Measurements from ENCODE around the gene CAMTA1.

Gene CAMTA1

DNA sequence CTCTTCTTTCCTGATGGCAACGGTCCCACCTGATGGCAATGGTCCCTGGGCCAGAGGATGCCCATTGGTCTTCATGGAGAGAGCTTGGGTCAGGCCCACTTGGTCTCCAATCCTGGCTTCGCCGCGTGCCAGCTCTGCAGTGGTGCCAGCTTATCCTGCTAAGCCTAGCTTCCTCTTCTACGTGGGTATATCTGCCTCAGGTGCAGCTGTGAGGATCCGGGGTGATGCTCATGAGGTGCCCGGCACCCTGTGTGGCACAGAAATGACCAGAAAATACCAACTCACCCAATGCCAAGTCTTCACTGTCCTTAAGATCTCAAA is 437.4 kb downstream of the CAMTA1 start:
- DNase-seq, result no peak

DNA sequence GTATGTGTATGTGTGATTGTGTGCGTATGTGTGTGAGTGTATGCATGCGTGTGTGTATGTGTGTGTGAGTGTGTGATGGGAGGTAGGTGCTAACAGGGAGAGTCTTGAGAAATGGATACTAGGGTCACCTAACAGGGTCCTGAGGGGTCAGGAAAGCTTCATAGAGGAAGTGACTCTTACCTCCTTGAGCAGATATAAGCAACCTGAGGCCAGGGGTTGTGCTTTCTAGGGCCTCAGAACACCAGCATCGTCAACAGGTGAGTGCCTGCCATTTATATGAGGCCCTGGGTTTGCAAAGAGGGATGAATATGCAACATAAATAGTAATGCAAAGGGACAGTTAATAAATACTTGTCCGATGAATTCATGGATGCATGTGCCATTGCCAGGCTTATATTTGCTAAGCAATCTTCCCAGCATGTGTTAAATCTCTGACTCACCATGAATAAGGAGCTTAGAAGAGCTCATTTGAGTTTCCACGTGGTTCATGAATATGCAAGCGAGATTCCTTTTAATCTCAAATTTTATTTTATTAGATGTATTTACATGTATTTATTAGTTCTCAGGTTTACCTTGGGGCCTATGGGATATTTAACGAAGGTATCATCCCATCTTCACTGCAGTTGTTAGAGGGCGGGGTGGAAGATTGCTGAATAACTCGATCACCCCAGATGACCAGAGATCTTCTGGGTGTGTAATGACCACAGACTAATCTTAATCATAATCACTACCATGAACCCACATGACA is 438.3 kb downstream of the CAMTA1 start:
- no peak for DNase-seq

DNA sequence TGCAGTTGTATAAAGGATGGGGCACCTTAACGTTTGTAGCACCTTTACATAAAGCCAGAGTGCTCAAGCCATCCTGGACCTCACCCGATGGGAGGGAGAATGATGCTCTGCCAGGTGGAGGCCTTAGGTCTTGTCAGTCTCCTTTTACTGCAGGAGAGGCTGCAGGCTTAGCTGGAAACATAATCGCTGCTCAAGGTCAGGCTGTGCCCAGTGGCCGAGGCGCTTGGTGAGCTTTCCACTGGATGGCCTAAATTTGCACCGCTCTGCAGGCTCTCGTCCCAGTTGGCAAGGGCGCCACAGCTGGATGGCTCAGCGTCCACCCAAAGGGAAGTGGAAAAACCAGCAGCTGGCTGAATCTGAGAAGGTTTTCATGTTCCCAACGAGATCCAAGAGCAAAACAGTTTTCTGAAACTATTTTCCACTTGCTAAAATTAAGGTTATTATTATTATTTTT is 438.9 kb downstream of the CAMTA1 start:
- DNase-seq, result no peak

DNA sequence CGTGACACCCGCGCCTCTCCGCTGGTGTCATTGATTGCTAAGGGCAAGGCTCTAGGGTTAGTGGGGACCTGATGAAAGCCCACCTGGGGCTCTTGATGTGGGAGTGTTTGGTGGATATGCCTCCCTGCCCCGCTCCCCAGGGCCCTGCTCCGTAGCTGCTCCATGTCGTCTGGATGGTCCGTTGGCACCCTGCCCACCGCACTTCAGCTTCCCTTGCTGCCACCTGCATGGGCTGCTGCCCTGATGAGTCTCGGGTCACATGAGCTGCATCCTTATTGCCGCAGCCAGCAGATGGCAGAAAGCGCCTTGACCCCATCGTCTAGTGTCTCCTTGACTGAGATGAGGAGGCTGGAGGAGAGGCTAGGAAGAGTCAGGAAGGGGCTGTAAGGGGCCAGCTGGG is 439.4 kb downstream of the CAMTA1 start:
- no peak for DNase-seq

DNA sequence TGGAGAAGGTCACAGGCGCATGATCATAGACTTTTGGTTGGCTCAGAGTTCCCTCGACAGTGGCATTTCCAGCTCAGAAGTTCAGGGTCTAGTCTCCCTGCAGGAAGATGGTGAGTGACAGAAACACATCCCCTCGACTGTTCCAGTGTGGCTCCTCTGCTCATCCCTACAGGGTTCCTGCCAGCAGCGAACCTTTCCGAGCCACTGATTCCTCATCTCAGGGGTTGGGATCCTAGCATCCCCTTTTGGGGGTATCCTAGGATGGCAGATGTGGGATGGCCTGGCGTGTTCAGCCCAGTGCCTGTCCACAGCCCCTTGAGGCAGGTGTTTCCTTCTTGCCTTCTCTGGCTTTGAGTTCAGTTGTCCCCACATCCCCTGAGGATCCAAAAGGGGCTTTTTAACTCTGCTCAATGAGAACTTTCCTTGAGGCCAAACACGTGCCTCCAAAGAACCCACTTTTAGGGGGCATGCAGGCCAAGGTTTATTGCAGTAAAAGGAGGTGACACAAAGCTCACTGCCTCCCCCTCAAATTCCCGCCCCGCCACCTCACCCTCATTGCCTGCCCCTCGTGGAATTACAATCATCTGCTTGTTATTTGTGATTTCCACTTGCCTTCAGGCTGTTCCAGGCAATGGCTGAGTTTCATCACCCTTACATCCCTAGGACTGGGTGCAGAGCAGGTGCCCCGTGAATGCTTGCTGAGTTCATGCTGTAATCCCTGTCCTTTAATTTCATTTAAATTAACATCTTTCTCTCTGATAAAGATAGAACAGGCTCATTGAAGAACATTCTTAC is 440.7 kb downstream of the CAMTA1 start:
- no peak for DNase-seq

DNA sequence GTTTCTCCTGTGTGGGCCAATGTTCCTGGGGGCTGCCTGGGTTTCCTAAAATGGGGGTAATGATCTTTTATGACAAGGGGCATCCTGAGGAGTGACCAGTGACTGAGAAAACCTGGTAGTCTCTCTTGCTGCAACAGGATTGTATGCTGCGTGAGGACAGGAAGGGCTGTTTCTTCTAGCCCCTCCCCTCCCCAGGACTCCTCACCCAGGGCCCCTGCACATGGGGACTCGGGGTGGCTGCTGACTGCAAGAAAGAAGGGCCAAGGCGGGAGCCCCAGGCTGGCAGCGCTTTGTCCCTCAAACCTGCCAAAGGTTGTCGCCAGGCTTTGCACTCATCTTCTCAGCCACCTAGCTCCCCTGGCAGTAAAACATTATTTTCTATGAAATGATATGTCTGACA is 442.4 kb downstream of the CAMTA1 start:
- DNase-seq, result no peak

DNA sequence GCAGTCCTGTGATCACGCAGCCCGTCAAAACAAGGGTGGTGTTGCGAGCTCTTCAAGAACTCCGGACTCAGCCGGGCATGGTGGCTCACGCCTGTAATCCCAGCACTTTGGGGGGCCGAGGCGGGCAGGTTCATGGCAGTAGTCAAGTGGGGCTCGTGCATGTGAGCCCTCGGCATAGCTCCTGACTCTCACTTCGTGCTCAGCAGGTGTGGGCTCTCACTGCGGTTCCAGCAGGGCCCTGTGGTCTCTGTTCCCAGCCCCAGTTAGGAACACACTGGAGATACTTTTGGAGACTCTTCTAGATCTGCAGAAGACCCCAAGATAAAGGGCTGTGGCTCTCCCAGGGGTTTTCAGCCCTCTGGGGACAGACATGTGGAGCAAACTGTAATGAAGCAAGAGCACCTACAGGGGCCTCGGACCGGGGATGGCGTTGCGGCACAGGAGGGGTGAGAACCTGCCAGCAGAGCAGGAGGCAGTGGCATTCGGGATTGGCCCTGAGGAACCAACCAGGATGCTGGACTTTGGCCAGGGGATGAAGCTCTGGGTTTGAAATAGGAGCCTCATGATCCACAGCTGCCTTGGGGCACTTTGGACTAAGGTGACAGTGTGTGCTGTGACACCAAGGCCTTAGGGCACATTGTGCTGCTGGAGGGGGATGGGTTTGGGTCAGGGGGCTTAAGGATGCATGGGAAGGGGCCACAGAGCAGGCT is 443.2 kb downstream of the CAMTA1 start:
- DNase-seq, result no peak

DNA sequence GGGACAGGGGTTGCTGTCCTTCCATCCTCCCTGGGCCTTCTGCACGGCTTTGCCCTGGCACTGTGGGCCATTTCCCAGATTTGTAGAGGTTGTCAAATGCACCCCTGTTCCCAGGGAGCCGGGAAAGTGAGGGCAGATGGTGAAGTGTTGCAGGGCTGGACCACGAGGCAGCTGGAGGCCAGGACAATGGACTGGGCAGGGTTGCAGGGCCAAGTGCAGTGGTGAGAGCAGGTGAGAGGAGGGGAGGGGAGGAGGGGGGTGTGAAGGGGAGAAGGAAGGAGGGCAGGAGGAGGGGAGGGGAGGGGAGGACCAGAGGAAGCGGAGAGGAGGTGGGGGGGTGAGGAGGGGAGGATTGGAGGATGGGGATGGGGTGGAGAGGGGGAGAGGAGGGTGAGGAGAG is 443.9 kb downstream of the CAMTA1 start:
- no peak for DNase-seq

DNA sequence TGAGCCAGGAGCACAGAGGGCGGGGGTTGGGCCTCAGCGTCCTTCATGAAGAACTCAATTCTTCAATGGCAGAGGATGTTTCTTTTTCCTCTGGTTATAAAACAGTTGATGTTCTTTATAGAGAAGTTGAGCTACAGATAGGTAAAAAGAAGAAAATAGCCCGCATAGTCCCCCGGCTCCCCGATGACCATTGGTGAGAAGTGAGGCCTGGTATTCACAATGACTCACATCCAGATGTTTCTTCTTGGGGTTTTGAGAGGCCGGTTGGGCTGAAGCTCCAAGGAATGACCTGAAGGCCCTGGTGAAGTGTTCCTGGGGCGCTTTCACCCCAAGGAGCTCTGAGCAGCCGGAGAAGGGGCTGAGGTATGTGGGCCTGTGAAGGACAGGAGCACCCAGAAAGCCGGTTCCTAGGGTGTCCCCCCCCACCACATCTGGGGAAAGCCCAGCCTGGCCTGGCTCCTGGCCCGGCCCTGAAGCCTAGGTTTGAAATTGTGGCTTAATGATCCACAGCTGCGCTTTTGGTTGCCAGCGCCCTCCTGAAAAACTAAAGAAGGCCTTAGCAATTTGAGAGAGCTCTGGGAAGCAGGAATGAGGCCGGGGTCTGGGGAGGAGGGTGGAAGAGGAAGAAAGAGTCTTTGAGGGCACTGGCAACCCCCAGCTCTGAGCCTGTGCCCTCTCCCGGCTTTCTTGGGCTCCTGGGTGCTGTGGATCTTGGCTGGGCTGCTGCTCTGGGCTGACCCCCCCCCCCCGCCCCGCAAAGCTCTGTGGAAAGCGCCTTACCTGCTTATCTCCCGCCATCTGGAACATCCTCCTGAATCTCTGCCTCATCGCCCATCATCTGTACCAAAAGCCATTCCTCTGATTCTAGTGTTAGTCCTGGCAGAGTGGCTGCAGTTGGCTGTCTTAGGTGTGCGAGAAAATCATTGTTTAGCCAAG is 444.7 kb downstream of the CAMTA1 start:
- DNase-seq, result no peak

DNA sequence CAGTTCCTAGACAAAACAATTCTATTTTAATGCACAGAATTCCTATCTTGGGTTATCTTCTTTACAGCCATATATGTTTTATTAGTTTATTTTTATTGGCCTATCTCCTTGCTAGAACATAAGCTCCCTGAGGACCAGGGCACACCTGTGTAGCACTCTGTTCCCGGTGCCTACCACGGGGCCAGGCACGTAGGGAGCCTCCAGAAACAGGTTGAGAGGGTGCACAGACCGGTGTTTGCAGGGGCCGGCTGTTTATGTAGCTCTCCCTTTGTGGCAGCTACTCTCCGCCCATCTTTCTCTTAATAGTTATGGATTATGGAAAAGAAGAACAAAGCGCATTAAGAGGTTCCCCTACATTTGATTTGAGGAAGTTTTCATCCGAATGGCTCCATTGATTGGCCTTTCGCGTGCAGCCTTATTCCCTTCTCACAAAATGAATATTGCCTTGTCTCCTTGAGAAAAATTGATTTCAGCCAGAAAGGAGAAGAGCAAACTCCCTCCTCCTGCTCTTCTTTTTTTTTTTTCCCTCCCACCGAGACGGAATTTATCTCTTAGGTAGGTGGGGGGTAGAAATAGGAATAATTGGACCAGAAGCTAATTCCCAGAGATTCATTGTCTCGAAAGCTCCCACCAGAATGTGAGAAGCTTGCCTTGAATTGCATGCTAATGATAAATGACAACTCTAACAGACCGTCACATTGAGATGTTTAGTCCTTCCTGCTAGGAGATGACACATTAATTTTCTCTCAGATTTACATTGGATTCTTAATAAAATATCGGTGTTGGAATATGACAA is 447.4 kb downstream of the CAMTA1 start:
- no peak for DNase-seq

DNA sequence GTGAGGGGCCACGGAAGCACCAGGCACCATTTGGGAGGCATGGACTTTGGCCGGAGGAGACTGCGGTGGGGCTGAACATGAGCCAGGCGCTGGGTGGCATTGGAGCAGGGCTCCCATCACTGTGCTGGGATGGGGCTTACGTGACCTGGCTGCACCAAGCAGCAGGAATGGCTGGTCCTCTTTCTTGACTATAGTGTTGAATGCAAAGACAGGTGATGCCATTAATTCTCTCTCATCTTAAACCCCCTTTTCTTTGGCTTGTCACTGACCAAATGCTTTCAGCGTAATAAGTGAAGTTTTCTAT is 447.9 kb downstream of the CAMTA1 start:
- DNase-seq, result no peak

DNA sequence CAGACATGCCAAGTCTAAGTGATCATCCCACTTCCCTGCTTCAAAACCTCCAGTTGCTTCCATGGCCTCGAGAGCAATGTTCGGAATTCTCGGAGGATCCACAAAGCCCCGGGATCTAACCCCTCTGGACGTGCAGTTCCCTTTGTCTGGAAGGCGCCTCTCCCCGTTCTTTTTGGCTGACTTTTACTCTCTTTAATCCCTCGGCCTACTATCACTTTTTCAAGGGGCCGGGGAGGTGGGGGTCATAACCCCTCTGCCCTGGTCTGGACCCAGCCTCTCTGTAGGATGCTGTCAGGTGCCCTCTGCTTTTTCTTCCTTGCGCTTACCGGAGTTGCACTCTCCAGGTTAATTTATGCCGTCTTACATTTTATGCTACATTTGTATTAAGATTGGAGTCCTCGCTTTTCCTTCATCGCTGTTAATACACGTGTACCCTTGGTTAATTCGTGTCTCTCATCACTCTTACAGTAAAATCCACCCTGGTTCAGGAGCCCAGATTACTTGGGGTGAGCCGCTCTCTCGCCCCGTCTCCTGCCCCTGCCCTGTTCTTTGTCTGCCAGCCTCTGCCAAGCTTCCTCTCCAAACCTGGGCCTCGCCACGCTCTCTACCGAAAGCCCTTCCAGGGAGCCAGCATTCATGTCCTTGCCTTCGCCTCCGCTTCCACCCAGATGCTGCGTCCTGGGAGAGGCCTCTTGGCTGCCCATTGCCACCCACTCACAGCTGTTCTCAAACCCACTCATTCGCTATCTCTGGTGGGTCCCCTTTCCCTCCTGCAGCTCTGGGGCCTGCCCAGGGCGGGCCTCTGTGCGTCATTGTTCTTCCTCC is 448.6 kb downstream of the CAMTA1 start:
- no peak for DNase-seq

DNA sequence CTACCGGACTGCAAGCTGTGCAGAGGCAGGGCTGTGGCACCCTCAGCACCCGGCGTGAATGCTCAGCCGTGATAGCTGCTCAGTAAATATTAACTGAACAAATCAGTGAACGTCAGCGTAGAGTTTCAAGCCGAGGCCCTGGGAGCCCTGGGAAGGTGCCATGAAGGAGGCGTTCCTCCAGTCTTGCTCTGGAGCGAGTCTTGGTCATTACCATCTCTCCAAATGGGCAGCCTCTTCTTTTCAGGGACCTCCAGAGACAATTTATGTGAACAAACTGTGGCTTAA is 449.2 kb downstream of the CAMTA1 start:
- DNase-seq, result no peak

DNA sequence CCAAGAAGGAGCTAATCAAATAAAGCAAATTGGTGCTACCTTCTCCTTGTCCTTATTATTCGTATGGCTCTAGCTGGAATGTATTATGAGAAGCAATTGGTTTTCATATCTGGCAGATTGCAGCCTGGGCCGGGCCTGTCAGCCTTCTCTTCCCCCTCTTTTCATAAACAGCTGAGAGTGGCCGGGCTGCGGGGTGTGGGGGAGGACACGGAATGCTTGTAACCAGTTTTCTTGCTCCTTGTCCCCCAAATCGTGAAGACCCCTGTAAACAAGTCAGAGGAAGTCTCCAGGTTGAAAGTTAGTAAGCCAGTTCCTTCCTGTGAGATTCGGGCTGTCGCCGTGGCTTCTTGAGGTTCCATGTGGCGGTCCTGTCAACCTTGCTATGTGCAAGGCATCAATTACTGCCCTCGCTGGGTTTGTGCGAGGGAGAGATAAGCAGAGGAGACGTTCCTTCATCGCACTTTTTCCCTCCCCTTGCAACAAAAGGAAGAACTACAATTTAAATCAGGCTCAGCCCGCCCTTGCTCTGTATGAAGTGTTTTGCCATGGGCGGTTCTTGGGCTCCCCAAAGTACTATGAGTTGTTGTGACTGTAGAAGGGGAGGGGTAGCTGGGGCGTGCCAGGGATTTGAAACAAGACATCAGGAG is 450.7 kb downstream of the CAMTA1 start:
- DNase-seq, result no peak

DNA sequence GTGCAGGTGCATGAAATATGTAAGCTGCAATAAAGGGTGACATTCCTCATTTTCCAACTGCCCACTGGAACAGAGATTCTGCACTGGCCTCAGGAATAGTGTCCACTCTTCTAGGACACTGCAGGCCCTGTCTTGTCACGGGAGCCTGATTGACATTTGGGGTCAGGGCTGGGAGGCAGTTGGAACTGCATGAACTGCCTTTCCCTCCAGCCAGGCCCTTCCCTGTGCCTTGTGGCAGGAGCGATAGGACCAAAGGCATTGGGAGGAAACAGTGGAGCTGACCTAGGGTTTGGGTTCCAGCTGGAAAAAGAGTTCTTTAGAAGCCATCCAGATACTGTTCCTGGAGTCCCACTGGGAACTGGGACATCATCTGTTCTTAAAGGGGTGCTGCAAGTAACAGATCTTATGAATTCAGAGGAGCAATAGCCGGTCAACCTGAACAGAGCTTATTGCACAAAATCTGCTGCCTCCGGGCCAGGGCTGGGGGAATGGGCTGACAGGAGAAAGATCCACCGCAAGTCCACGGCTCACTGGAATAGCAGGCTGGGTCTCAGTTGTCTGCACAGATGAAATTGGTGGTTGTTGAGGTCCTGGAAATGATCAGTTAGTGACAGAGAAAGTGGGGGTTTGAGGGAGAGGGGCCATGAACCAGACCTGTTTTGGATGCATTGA is 451.7 kb downstream of the CAMTA1 start:
- no peak for DNase-seq

DNA sequence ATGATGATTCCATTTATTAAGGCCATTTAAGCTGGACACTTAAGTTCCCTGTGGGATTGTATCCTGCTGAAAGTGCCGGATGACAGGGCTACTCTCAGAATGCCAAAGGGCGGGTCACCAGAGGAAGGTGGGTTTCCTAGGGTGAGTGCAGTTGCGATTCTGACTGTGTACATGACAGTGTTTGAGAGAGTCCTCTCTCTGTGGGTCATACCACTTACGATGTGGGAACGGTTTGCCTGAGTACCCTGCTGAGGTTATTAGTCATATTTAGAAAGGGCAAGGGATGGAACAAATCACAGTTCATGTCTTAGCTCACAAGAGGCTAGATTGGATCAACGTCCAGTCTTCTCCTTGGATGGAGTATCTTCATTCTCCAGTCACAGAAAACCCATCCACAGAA is 461.9 kb downstream of the CAMTA1 start:
- DNase-seq, result no peak

DNA sequence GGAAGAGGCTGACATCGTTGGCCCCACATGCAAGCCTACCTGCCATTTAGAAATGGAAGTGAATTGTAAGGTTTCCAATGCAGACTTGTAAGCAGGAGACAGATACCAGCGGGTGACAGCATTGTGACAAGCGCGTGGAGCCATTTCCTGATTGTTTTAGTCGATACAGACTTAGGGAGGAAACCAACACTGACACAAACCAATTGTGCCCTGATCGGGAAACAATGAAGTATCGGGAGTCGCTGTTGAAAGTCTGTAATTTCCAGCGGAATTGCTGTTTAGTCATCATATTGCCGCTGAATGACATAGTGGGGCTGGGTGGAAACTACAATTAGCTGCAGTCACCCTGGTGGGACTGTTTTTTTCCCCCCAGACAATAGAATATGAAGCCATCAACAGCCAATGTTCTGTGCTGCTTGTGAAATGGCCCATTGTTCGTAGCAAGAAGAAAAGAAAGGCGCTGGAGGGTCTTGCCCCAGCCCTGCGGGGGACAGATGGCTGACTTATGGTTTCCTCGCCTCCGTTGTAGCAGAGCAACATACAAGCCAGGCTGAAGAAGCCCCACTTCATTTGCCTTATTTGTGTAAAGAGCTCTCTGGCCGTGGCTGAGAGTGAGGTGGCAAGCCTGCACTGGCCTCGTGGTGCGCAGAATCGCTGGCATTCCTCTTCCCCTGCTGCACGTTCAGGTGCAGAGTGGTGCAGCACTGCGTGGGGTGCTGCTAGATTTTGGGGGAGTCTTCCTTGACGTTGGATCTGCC is 462.7 kb downstream of the CAMTA1 start:
- no peak for DNase-seq

DNA sequence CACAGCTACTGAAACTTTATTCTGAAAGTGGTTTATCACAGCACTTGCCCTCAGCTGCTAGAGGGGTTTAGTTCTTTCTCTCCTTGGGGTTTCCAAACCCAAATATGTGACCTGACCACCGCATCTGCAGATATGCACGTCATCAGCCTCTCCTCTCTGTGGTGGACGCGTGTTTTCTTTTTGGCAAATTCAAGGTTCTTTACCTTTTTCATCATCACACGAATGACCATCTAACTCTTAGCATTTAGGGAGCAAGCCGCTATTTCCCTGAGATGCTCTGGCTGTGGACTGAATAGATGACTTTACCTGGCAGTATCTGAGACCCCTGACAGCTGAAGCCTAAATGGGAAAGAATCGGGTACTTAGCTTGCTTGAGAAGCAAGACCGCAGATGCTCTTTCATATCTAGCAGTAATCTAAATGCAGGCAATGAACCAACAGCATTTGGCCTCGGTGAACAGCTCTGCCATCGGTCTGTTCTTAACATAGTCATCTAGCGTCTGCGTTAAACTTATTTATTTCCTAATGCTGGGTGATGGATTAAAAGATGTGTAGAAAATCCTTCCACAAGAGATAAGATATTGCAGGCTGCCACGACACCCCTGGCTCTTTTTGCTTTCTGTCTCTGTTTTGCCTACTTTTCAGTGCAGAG is 463.4 kb downstream of the CAMTA1 start:
- DNase-seq, result no peak

DNA sequence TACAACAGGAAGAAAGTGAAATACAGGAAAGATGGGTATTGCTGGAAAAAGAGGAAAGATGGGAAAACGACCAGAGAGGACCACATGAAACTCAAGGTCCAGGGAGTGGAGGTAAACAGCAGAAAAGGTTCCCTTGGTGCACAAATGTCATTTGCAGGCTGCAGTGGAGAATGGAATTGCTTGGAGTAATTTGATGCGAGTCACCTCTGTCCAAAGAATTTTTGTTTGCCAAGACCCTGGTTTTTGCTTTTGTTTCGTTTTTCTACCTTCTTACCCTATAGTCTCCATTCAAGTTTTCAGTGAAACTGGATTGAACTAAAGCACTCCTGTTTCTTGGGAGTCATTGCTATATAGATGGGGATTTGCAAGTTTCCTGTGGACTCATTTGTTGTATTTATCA is 464.3 kb downstream of the CAMTA1 start:
- DNase-seq, result no peak

Data from Kasumi-1 (cell line).